ENCODE measurements around the gene S100A5.
"Not testable (repeated sequence)": the region's sequence is repeated elsewhere in the genome, so short reads cannot be mapped to it uniquely, and the experiment has no call there.

S100A5 gene

GRCh38 chr1:153578936-153579335 is 38.2 kb upstream of the S100A5 start:
- H3K27ac ChIP-seq: no peak overlapping the region
- TF ChIP-seq CTCF (conservative IDR thresholded peaks at IDR 0.05): no peak

- no peak overlapping the region for H3K27ac ChIP-seq
- no peak for TF ChIP-seq CTCF (conservative IDR thresholded peaks at IDR 0.05)
These were observed 37.8 kb upstream of the S100A5 start for GRCh38 chr1:153578490-153578889.

- TF ChIP-seq CTCF (conservative IDR thresholded peaks at IDR 0.05): no peak
These were observed 36.9 kb upstream of the S100A5 start for GRCh38 chr1:153577624-153578051.

DNA sequence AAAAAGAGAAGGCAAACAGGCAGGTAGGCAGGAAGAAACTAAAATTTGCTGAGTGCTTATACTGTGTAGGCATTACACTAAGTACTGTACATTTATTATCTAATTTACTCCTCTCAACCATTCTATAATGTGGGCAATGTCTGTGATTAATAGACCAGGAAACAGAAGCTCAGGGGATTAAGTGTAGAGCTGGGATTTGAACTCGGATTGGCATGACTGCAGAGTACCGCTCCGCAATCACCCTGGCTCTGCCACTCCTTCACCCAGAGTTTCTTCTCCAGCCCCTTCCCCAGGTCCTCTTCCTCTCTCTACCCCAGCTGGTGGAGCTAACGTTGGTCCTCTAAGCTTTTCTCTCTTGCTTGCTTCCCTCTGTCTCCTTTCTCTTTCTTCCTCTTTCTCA is 36.4 kb upstream of the S100A5 start:
- TF ChIP-seq CTCF (conservative IDR thresholded peaks at IDR 0.05): no peak
- no peak overlapping the region for H3K27ac ChIP-seq

More at GRCh38 chr1:153577624-153578051, 36.9 kb upstream of the S100A5 start:
- no peak overlapping the region for H3K27ac ChIP-seq

DNA sequence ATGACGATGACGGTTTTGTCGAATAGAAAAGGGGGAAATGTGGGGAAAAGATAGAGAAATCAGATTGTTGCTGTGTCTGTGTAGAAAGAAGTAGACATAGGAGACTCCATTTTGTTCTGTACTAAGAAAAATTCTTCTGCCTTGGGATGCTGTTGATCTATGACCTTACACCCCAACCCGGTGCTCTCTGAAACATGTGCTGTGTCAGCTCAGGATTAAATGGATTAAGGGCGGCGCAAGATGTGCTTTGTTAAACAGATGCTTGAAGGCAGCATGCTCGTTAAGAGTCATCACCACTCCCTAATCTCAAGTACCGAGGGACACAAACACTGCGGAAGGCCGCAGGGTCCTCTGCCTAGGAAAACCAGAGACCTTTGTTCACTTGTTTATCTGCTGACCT is 34.8 kb upstream of the S100A5 start:
- H3K27ac ChIP-seq: not testable (repeated sequence)

GRCh38 chr1:153575081-153575491 is 34.4 kb upstream of the S100A5 start:
- H3K27ac ChIP-seq: not testable (repeated sequence)

GRCh38 chr1:153573351-153573750 is 32.6 kb upstream of the S100A5 start:
- TF ChIP-seq CTCF (conservative IDR thresholded peaks at IDR 0.05): no peak
- no peak overlapping the region for H3K27ac ChIP-seq

GRCh38 chr1:153572569-153573015 is 31.9 kb upstream of the S100A5 start:
- peak; percentile 98 for TF ChIP-seq CTCF (conservative IDR thresholded peaks at IDR 0.05)
- no peak overlapping the region for H3K27ac ChIP-seq

GRCh38 chr1:153571706-153572105 is 31.0 kb upstream of the S100A5 start:
- TF ChIP-seq CTCF (conservative IDR thresholded peaks at IDR 0.05): no peak
- H3K27ac ChIP-seq: no peak overlapping the region
